Right lobe of liver (tissue), 4 donors: ENCODE results near the gene NBPF6.
"Not testable (repeated sequence)": the region's sequence is repeated elsewhere in the genome, so short reads cannot be mapped to it uniquely, and the experiment has no call there.

Experiments used
- POLR2A ChIP-seq: fragments of 450-650 bp; IDR thresholded peaks from one replicate; pipeline ENCODE4 v1.6.1; 2017; ENCODE audit warnings: antibody characterized with exemption, mild to moderate bottlenecking
- TF ChIP-seq, protein P1 (sequence below), 4 donors: fragments of 200-600 bp in 3 of 4; fragments of 450-650 bp in 1 of 4; IDR thresholded peaks; one replicate each; pipeline versions ENCODE4 v1.5.1 to v1.8.0; 2016 to 2022; ENCODE audit warnings: antibody characterized with exemption in 4 of 4, mild to moderate bottlenecking in 2 of 4
- donor health status: DM: no; HTN: no; CAD: no.
- donor health status: DM: no; HTN: no; CAD: no.
- donor health status: DM: no; HTN: yes; CAD: no.

- TF ChIP-seq, protein P1, sequence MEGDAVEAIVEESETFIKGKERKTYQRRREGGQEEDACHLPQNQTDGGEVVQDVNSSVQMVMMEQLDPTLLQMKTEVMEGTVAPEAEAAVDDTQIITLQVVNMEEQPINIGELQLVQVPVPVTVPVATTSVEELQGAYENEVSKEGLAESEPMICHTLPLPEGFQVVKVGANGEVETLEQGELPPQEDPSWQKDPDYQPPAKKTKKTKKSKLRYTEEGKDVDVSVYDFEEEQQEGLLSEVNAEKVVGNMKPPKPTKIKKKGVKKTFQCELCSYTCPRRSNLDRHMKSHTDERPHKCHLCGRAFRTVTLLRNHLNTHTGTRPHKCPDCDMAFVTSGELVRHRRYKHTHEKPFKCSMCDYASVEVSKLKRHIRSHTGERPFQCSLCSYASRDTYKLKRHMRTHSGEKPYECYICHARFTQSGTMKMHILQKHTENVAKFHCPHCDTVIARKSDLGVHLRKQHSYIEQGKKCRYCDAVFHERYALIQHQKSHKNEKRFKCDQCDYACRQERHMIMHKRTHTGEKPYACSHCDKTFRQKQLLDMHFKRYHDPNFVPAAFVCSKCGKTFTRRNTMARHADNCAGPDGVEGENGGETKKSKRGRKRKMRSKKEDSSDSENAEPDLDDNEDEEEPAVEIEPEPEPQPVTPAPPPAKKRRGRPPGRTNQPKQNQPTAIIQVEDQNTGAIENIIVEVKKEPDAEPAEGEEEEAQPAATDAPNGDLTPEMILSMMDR (IDR thresholded peaks at IDR 0.05) = not testable (repeated sequence)
- not testable (repeated sequence) for TF ChIP-seq POLR2A
These were observed 24.4 kb downstream of the NBPF6 start for GRCh38 chr1:108474516-108474915.
